ENCODE measurements around the gene EXOC4.

DNA sequence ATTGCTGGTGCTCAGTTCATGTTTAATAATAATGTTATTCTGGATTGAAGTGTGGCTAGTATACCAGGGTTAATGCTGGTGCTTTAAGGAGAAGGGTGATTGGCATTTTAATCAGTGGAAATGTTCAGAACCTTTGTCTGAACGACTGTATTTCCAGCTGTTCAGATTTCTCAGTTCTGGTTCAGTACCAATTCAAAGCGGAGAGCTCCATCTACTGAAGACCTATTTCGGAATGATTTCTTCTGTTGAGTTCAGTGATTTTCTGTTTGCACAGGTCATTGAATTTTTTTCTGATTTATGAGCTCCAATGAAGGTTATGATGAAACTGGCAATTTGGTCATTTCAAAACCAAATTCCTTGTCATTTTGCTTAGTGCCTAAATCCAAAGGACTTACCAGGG is 160.1 kb downstream of the EXOC4 start:
- TF ChIP-seq, protein P1, sequence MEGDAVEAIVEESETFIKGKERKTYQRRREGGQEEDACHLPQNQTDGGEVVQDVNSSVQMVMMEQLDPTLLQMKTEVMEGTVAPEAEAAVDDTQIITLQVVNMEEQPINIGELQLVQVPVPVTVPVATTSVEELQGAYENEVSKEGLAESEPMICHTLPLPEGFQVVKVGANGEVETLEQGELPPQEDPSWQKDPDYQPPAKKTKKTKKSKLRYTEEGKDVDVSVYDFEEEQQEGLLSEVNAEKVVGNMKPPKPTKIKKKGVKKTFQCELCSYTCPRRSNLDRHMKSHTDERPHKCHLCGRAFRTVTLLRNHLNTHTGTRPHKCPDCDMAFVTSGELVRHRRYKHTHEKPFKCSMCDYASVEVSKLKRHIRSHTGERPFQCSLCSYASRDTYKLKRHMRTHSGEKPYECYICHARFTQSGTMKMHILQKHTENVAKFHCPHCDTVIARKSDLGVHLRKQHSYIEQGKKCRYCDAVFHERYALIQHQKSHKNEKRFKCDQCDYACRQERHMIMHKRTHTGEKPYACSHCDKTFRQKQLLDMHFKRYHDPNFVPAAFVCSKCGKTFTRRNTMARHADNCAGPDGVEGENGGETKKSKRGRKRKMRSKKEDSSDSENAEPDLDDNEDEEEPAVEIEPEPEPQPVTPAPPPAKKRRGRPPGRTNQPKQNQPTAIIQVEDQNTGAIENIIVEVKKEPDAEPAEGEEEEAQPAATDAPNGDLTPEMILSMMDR (IDR thresholded peaks at IDR 0.05): no peak
- TF ChIP-seq POLR2A (IDR thresholded peaks at IDR 0.05): no peak
- no peak for TF ChIP-seq POLR2AphosphoS5 (IDR thresholded peaks at IDR 0.05)
- TF ChIP-seq EP300 (IDR thresholded peaks at IDR 0.05): no peak
